ENCODE measurements around the gene PLAC1. TPM values are rescaled to one million over a fixed set of nuclear protein-coding genes. Genes with fewer than 3 reads are reported as not detected.

Gene PLAC1
- total RNA-seq, 1 experiment from 2014 or later = 2.6 TPM

- Histone ChIP-seq H3K4me2 (ENCODE audit: low read length) (peak overlapping the region; percentile 46), H4K20me1 (ENCODE audit: low read length) (no peaks in the 10 kb centered on the region), H3F3A (ENCODE audit: low read length, unreplicated experiment) (no peaks in the 10 kb centered on the region), H3K4me3 (ENCODE audit: low read length) (no peak overlapping the region), H3K9me3 (ENCODE audit: low read length) (no peaks in the 10 kb centered on the region), H3K36me3 (ENCODE audit: low read depth, low read length) (no peaks in the 10 kb centered on the region), H3K79me2 (ENCODE audit: low read length) (no peaks in the 10 kb centered on the region), H3K27me3 (ENCODE audit: low read length) (no peaks in the 10 kb centered on the region), H3K27ac (ENCODE audit: low read length) (no peak overlapping the region), H3K9me2 (replicated peaks; ENCODE audit: low read length) (no peaks in the 10 kb centered on the region), H3K9ac (ENCODE audit: low read length) (no peak overlapping the region), H2AFZ (ENCODE audit: low read length) (peak overlapping the region; percentile 58; the same call in 1 of the 2 replicates), H3K4me1 (ENCODE audit: insufficient read depth, low read length) (peaks cover 13% of the 10 kb centered on the region)
- ChIA-PET POLR2A (ENCODE audit: unreplicated experiment) (no interaction called here), CTCF (no interaction called here)
- DNase-seq = no peak
- TF ChIP-seq CTCF (conservative IDR thresholded peaks at IDR 0.05; ENCODE audit: low read depth, low read length) (no peak), EZH2phosphoT487 (IDR thresholded peaks at IDR 0.05; ENCODE audit: borderline replicate concordance, low read length) (no peak), EZH2 (IDR thresholded peaks at IDR 0.05; ENCODE audit: low read length, unreplicated experiment) (no peak)
- no TSS peak for BruUV-seq (replicated peaks)
- intact Hi-C loops (cut with micrococcal nuclease) = no loop called here
- no peak for ATAC-seq
These were observed 100.1 kb downstream of the PLAC1 start for GRCh38 chrX:134558133-134558532.

GRCh38 chrX:134554291-134554690 is 104.0 kb downstream of the PLAC1 start:
- peaks cover 42% of the 10 kb centered on the region for H3K4me1 ChIP-seq (ENCODE audit: insufficient read depth, low read length)
- TF ChIP-seq EZH2 (IDR thresholded peaks at IDR 0.05; ENCODE audit: low read length, unreplicated experiment) (no peak), EZH2phosphoT487 (IDR thresholded peaks at IDR 0.05; ENCODE audit: borderline replicate concordance, low read length) (no peak), CTCF (conservative IDR thresholded peaks at IDR 0.05; ENCODE audit: low read depth, low read length) (no peak)

GRCh38 chrX:134552351-134552750 is 105.9 kb downstream of the PLAC1 start:
- Histone ChIP-seq H3K4me3 (ENCODE audit: low read length) (no peak overlapping the region), H3K36me3 (ENCODE audit: low read depth, low read length) (no peaks in the 10 kb centered on the region), H3K9me2 (replicated peaks; ENCODE audit: low read length) (no peaks in the 10 kb centered on the region), H3K4me2 (ENCODE audit: low read length) (peak overlapping the region; percentile 51; the same call in 1 of the 2 replicates), H3K27me3 (ENCODE audit: low read length) (no peaks in the 10 kb centered on the region), H3K9ac (ENCODE audit: low read length) (no peak overlapping the region), H3F3A (ENCODE audit: low read length, unreplicated experiment) (no peaks in the 10 kb centered on the region), H3K27ac (ENCODE audit: low read length) (no peak overlapping the region), H3K4me1 (ENCODE audit: insufficient read depth, low read length) (peaks cover 32% of the 10 kb centered on the region), H2AFZ (ENCODE audit: low read length) (no peak overlapping the region), H4K20me1 (ENCODE audit: low read length) (peaks cover 9% of the 10 kb centered on the region), H3K9me3 (ENCODE audit: low read length) (no peaks in the 10 kb centered on the region), H3K79me2 (ENCODE audit: low read length) (peaks cover 25% of the 10 kb centered on the region)
- no peak for DNase-seq
- POLR2A ChIA-PET (ENCODE audit: unreplicated experiment) = no interaction called here
- no TSS peak for BruUV-seq (replicated peaks)
- intact Hi-C loops (cut with micrococcal nuclease) = no loop called here
- CTCF ChIA-PET = no interaction called here
- no peak for ATAC-seq
- TF ChIP-seq CTCF (conservative IDR thresholded peaks at IDR 0.05; ENCODE audit: low read depth, low read length) (no peak), EZH2phosphoT487 (IDR thresholded peaks at IDR 0.05; ENCODE audit: borderline replicate concordance, low read length) (no peak), EZH2 (IDR thresholded peaks at IDR 0.05; ENCODE audit: low read length, unreplicated experiment) (no peak)

More at GRCh38 chrX:134554291-134554690, 104.0 kb downstream of the PLAC1 start:
- no peak overlapping the region for H2AFZ ChIP-seq (ENCODE audit: low read length)
- no peaks in the 10 kb centered on the region for H3F3A ChIP-seq (ENCODE audit: low read length, unreplicated experiment)
- H3K36me3 ChIP-seq (ENCODE audit: low read depth, low read length) = no peaks in the 10 kb centered on the region
- intact Hi-C loops (cut with micrococcal nuclease) = no loop called here
- POLR2A ChIA-PET (ENCODE audit: unreplicated experiment) = interaction anchor here (0.6 kb wide), 1 partner anchor 231 kb away, joined by 10 read pairs; no protein-coding TSS in a partner anchor
- no peaks in the 10 kb centered on the region for H3K9me2 ChIP-seq (replicated peaks; ENCODE audit: low read length)
- H3K9me3 ChIP-seq (ENCODE audit: low read length) = no peaks in the 10 kb centered on the region
- H3K9ac ChIP-seq (ENCODE audit: low read length) = no peak overlapping the region
- H3K27me3 ChIP-seq (ENCODE audit: low read length) = no peaks in the 10 kb centered on the region
- no peaks in the 10 kb centered on the region for H4K20me1 ChIP-seq (ENCODE audit: low read length)
- ATAC-seq = no peak
- BruUV-seq (replicated peaks) = no TSS peak
- H3K4me2 ChIP-seq (ENCODE audit: low read length) = no peak overlapping the region
- no peak for DNase-seq
- CTCF ChIA-PET = interaction anchor here (0.8 kb wide), 1 partner anchor 12 kb away, joined by 3 read pairs; no protein-coding TSS in a partner anchor
- H3K79me2 ChIP-seq (ENCODE audit: low read length) = peaks cover 6% of the 10 kb centered on the region
- no peak overlapping the region for H3K27ac ChIP-seq (ENCODE audit: low read length)
- H3K4me3 ChIP-seq (ENCODE audit: low read length) = no peak overlapping the region
